GM10266 (cell line): ENCODE data around the gene LYPD4.
A peak's percentile ranks its signal among the peaks of the same experiment; 100 is the strongest.
"Not testable (repeated sequence)": the region's sequence is repeated elsewhere in the genome, so short reads cannot be mapped to it uniquely, and the experiment has no call there.

Experiments
- DNase-seq: peaks from one replicate; pipeline ENCODE4 v3.0.0; 2012; ENCODE audit errors: extremely low spot score
- CTCF ChIP-seq: IDR thresholded peaks from 2 replicates; pipeline ENCODE4 v1.5.1; 2012; ENCODE audit warnings: mild to moderate bottlenecking, low read depth; ENCODE audit not compliant: control insufficient read depth, insufficient read depth; ENCODE audit errors: missing control alignments

LYPD4 gene

GRCh38 chr19:41879670-41880328 lies 35.3 kb upstream of the LYPD4 start:
- no peak for TF ChIP-seq CTCF
- no peak for DNase-seq

- no peak for TF ChIP-seq CTCF
- DNase-seq, result no peak
These were observed 34.6 kb upstream of the LYPD4 start for GRCh38 chr19:41879080-41879479.

- DNase-seq, result peak; percentile 77
- TF ChIP-seq CTCF, result peak; percentile 3
These were observed 33.7 kb upstream of the LYPD4 start for GRCh38 chr19:41877916-41878905.

- DNase-seq, result peak; percentile 83
- no peak for TF ChIP-seq CTCF
These were observed 32.7 kb upstream of the LYPD4 start, which contains the start of gene CD79A for GRCh38 chr19:41876847-41877832. Gene CD79A, plus strand, starts transcription at chr19:41877279. Its CDS starts 26 bp downstream, at chr19:41877305.

GRCh38 chr19:41875973-41876372 lies 31.5 kb upstream of the LYPD4 start:
- not testable (repeated sequence) for DNase-seq

GRCh38 chr19:41872775-41873647 lies 28.5 kb upstream of the LYPD4 start:
- peak; percentile 92 for TF ChIP-seq CTCF
- DNase-seq, result no peak
